ENCODE measurements around the gene OR52N2.

Gene OR52N2

GRCh38 chr11:5837695-5838094, 29.0 kb downstream of the OR52N2 start:
- DNase-seq (ENCODE audit: low read depth): no peak
- no peak for TF ChIP-seq CTCF (IDR thresholded peaks at IDR 0.05; ENCODE audit: insufficient read depth, low read depth, low read length, missing control alignments)

DNA sequence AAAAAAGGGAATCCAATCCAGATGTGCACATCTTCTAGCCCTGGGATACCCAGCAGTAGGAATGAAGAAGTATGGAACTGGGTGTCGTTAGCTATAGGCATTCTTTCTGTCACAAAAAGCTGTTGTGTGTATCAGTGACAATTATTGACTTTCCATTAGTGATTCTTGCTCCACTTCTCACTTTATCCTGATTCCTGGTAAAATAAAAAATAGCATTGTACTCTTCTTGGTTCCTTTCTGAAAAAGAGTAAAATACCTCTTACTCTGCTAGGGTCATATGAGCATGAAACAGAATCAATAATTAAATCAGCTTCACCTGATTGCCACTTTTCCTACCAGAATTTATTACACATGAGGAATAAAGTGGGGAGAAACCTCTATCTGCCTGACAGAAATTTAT, 33.1 kb downstream of the OR52N2 start, which contains the start of gene OR52E6:
Gene OR52E6 (minus strand): TSS at position 101 of the 400 bp plus-strand sequence. CDS start 0 bp downstream, at position 101.
- DNase-seq (ENCODE audit: low read depth): no peak
- TF ChIP-seq CTCF (IDR thresholded peaks at IDR 0.05; ENCODE audit: insufficient read depth, low read depth, low read length, missing control alignments): no peak
- no peak within 1 kb of the TSS for H3K4me3 ChIP-seq (ENCODE audit: low read length)

More at GRCh38 chr11:5837695-5838094, 29.0 kb downstream of the OR52N2 start:
- H3K4me3 ChIP-seq (ENCODE audit: low read length): no peak overlapping the region

DNA sequence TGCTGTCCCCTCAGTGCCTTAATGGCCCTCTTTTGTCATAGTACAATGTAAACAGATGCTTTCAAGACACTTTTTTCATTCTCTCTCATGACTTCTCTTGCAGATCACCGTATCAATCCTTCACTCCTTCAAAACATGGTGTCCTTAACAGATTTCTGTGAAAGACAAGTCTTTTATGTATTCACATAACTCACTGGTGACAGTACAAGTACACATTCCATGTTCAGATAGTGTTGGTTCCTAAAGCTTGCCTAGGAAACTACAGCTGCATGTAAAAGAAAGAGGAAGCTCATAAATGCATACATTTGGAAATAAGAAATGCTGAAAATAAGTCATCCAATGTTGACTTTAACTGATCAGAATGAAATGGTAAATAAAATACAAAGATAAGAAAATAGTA, 38.0 kb downstream of the OR52N2 start:
- no peak for TF ChIP-seq CTCF (IDR thresholded peaks at IDR 0.05; ENCODE audit: insufficient read depth, low read depth, low read length, missing control alignments)
- no peak overlapping the region for H3K4me3 ChIP-seq (ENCODE audit: low read length)
- DNase-seq (ENCODE audit: low read depth): no peak

DNA sequence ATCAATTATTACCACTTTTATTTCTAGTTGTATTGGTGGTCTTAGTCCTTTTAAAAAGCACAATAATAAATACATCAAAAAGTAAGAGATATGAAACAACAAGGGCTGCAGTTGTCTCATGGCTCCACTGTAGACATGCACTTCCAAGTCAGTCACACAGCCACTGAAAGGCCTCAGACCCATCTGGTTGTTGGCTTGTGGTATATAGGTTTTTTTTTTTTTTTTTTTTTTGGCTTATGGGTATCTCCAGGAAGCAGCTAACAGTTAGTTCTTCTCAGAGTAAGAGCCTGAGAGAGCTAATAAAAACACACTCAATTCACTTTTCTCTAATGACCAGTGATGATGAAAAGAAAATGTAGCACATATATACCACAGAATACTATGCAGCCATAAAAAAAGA, 39.0 kb downstream of the OR52N2 start:
- no peak for DNase-seq (ENCODE audit: low read depth)
- no peak for TF ChIP-seq CTCF (IDR thresholded peaks at IDR 0.05; ENCODE audit: insufficient read depth, low read depth, low read length, missing control alignments)
- H3K4me3 ChIP-seq (ENCODE audit: low read length): no peak overlapping the region

DNA sequence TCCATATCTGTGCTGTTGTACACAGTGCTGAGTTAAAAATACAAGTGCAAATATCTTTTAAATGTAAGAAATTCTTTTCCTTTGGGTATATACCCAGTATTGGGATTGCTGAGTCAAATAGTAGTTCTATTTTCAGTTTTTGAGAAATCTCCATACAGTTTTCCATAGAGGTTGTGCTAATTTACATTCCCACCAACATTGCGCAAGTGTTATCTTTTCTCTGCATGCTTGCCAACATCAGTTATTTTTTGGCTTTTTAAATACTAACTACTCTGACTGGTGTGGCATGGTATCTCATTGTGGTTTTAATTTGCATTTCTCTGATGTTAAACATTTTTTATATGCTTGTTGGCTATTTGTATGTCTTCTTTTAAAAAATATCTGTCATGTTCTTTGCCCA, 42.3 kb downstream of the OR52N2 start:
- TF ChIP-seq CTCF (IDR thresholded peaks at IDR 0.05; ENCODE audit: insufficient read depth, low read depth, low read length, missing control alignments): no peak
- DNase-seq (ENCODE audit: low read depth): no peak

GRCh38 chr11:5857590-5857989, 48.9 kb downstream of the OR52N2 start, which contains the start of gene OR52E8:
Gene OR52E8 (minus strand): TSS chr11:5857690. CDS start chr11:5857690, 0 bp downstream.
- no peak for TF ChIP-seq CTCF (IDR thresholded peaks at IDR 0.05; ENCODE audit: insufficient read depth, low read depth, low read length, missing control alignments)
- H3K4me3 ChIP-seq (ENCODE audit: low read length): no peak within 1 kb of the TSS
- no peak for DNase-seq (ENCODE audit: low read depth)

More for the DNA sequence above, 42.3 kb downstream of the OR52N2 start:
- H3K4me3 ChIP-seq (ENCODE audit: low read length): no peak overlapping the region

- no peak for TF ChIP-seq CTCF (IDR thresholded peaks at IDR 0.05; ENCODE audit: insufficient read depth, low read depth, low read length, missing control alignments)
- peak; percentile 39 for DNase-seq (ENCODE audit: low read depth)
- no peak overlapping the region for H3K4me3 ChIP-seq (ENCODE audit: low read length)
These were observed 57.1 kb downstream of the OR52N2 start for GRCh38 chr11:5865826-5866225.
